Tibial nerve (tissue), 4 donors: ENCODE measurements around the gene ZNRD2. TPM values are rescaled to one million over a fixed set of nuclear protein-coding genes. Genes with fewer than 3 reads are reported as not detected.

Experiments
- DNase-seq, 2 donors: peaks; one replicate each; pipeline ENCODE4 v3.0.0-alpha.2; 2019; ENCODE audit warnings: low spot score in 2 of 2
- H3K27ac ChIP-seq, 4 donors: fragments of 200-600 bp; sonication (generic) in 3 of 4; one replicate each; pipeline ENCODE4 v1.5.1; 2017 to 2019; ENCODE audit warnings: mild to moderate bottlenecking in 1 of 4
- H3K27me3 ChIP-seq, 2 donors: fragments of 200-600 bp; sonication (generic) in 1 of 2; one replicate each; pipeline versions ENCODE4 v1.5.1 to v1.6.0; 2017 to 2019
- H3K36me3 ChIP-seq, 3 donors: fragments of 200-600 bp; sonication (generic); one replicate each; pipeline ENCODE4 v1.5.1; 2018 to 2019
- H3K4me1 ChIP-seq, 4 donors: fragments of 200-600 bp; sonication (generic) in 3 of 4; one replicate each; pipeline ENCODE4 v1.5.1; 2017 to 2019
- H3K4me3 ChIP-seq, 4 donors: fragments of 200-600 bp; sonication (generic) in 3 of 4; one replicate each; pipeline ENCODE4 v1.5.1; 2017 to 2019; ENCODE audit warnings: mild to moderate bottlenecking in 1 of 4, moderate library complexity in 1 of 4
- H3K9me3 ChIP-seq, 4 donors: fragments of 200-600 bp; sonication (generic) in 3 of 4; one replicate each; pipeline ENCODE4 v1.5.1; 2017 to 2019
- CTCF ChIP-seq, 5 experiments: fragments of 200-600 bp in 3 of 5; fragments of 450-650 bp in 2 of 5; sonication (generic) in 3 of 5; IDR thresholded peaks; one replicate each; pipeline ENCODE4 v1.5.1; 2016 to 2019; ENCODE audit warnings: antibody characterized with exemption in 5 of 5, mild to moderate bottlenecking in 3 of 5, moderate library complexity in 2 of 5
- EP300 ChIP-seq, 2 donors: sonication (generic); formaldehyde crosslinking; IDR thresholded peaks; one replicate each; pipeline ENCODE4 v1.6.1; 2017; ENCODE audit warnings: antibody characterized with exemption in 2 of 2, mild to moderate bottlenecking in 1 of 2
- POLR2A ChIP-seq, 2 donors: fragments of 450-650 bp; IDR thresholded peaks; one replicate each; pipeline ENCODE4 v1.6.1; 2017; ENCODE audit warnings: antibody characterized with exemption in 2 of 2, mild to moderate bottlenecking in 2 of 2, moderate library complexity in 2 of 2
- WGBS, 2 donors: methylation state at CpG; one replicate each; pipeline ENCODE4 v1.1.5; 2018; 5-methylcytosine and 5-hydroxymethylcytosine counted together
- total RNA-seq, 4 donors: library from RNA; depleted of rRNA; stranded (reverse); fragments of >200 nt; gene quantifications; one replicate each; pipeline ENCODE4 v1.1.0, GENCODE V29; 2016

The ZNRD2 gene
- total RNA-seq, 4 donors from 2014 or later: 49.6 to 70.8 (median 56.5) TPM

- Histone ChIP-seq H3K27me3 (no peaks in the 10 kb centered on the region), H3K36me3 (peaks cover 0 to 69% (median 0%) of the 10 kb centered on the region in 3 donors), H3K27ac (peak overlapping the region in 3 of 4 donors; percentile 26 to 65 (median 28)), H3K4me1 (peaks cover 0 to 66% (median 45%) of the 10 kb centered on the region in 4 donors), H3K4me3 (no peak overlapping the region), H3K9me3 (no peaks in the 10 kb centered on the region)
- WGBS, 2 donors: 59 to 63% methylated on average over 17 of the region's 17 CpGs
- no peak for DNase-seq
- no peak for TF ChIP-seq POLR2A (IDR thresholded peaks at IDR 0.05)
- peak in 4 of 5 experiments; percentile 12 to 46 (median 23) for TF ChIP-seq CTCF (IDR thresholded peaks at IDR 0.05)
- no peak for TF ChIP-seq EP300 (IDR thresholded peaks at IDR 0.05)
Observed at GRCh38 chr11:65551572-65552387, 18.5 kb upstream of the ZNRD2 start.

GRCh38 chr11:65552388-65552951, 17.8 kb upstream of the ZNRD2 start:
- Histone ChIP-seq H3K9me3 (no peaks in the 10 kb centered on the region), H3K27me3 (no peaks in the 10 kb centered on the region), H3K36me3 (peaks cover 0 to 62% (median 0%) of the 10 kb centered on the region in 3 donors), H3K4me3 (no peak overlapping the region), H3K27ac (peak overlapping the region in 3 of 4 donors; percentile 26 to 65 (median 28)), H3K4me1 (peaks cover 0 to 67% (median 45%) of the 10 kb centered on the region in 4 donors)
- TF ChIP-seq CTCF (IDR thresholded peaks at IDR 0.05) (peak in 1 of 5 experiments; percentile 2), POLR2A (IDR thresholded peaks at IDR 0.05) (no peak), EP300 (IDR thresholded peaks at IDR 0.05) (no peak)
- no peak for DNase-seq
- 70 to 75% methylated on average over 9 of the region's 9 CpGs for WGBS, 2 donors

- Histone ChIP-seq H3K9me3 (no peaks in the 10 kb centered on the region), H3K4me3 (no peak overlapping the region), H3K27me3 (no peaks in the 10 kb centered on the region), H3K4me1 (peaks cover 0 to 68% (median 46%) of the 10 kb centered on the region in 4 donors), H3K36me3 (peaks cover 0 to 52% (median 0%) of the 10 kb centered on the region in 3 donors), H3K27ac (peak overlapping the region in 3 of 4 donors; percentile 56 to 98 (median 98))
- DNase-seq: no peak
- no peak for TF ChIP-seq CTCF (IDR thresholded peaks at IDR 0.05)
- TF ChIP-seq EP300 (IDR thresholded peaks at IDR 0.05): no peak
- no peak for TF ChIP-seq POLR2A (IDR thresholded peaks at IDR 0.05)
- 53 to 60% methylated on average over 6 to 13 of the region's 37 CpGs for WGBS, 2 donors
Observed at GRCh38 chr11:65553301-65554001, 16.8 kb upstream of the ZNRD2 start.

GRCh38 chr11:65554057-65554818, 16.0 kb upstream of the ZNRD2 start:
- H3K36me3 ChIP-seq: peaks cover 0 to 45% (median 0%) of the 10 kb centered on the region in 3 donors
- H3K4me1 ChIP-seq: peaks cover 0 to 76% (median 54%) of the 10 kb centered on the region in 4 donors
- H3K4me3 ChIP-seq: no peak overlapping the region
- no peaks in the 10 kb centered on the region for H3K9me3 ChIP-seq
- peak overlapping the region in 3 of 4 donors; percentile 98 for H3K27ac ChIP-seq
- H3K27me3 ChIP-seq: no peaks in the 10 kb centered on the region
- DNase-seq: no peak
- WGBS, 2 donors: 76 to 78% methylated on average over 12 to 26 of the region's 27 CpGs
- TF ChIP-seq POLR2A (IDR thresholded peaks at IDR 0.05): no peak
- TF ChIP-seq EP300 (IDR thresholded peaks at IDR 0.05): no peak
- no peak for TF ChIP-seq CTCF (IDR thresholded peaks at IDR 0.05)
